ENCODE measurements around the gene PNP.

- TF ChIP-seq, protein P1, sequence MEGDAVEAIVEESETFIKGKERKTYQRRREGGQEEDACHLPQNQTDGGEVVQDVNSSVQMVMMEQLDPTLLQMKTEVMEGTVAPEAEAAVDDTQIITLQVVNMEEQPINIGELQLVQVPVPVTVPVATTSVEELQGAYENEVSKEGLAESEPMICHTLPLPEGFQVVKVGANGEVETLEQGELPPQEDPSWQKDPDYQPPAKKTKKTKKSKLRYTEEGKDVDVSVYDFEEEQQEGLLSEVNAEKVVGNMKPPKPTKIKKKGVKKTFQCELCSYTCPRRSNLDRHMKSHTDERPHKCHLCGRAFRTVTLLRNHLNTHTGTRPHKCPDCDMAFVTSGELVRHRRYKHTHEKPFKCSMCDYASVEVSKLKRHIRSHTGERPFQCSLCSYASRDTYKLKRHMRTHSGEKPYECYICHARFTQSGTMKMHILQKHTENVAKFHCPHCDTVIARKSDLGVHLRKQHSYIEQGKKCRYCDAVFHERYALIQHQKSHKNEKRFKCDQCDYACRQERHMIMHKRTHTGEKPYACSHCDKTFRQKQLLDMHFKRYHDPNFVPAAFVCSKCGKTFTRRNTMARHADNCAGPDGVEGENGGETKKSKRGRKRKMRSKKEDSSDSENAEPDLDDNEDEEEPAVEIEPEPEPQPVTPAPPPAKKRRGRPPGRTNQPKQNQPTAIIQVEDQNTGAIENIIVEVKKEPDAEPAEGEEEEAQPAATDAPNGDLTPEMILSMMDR (IDR thresholded peaks at IDR 0.05; ENCODE audit: low read depth, low read length): no peak
- TF ChIP-seq EZH2phosphoT487 (IDR thresholded peaks at IDR 0.05; ENCODE audit: low read depth): no peak
These were observed 29.4 kb downstream of the PNP start for GRCh38 chr14:20498622-20499021.

Measured in OCI-LY3 (cell line).